HG03469 (cell line): ENCODE results near the gene DBN1.

ENCODE experiments used
- ATAC-seq: cut with Tn5 transposase; IDR thresholded peaks from one replicate; pipeline ENCODE4 v1.9.1; 2021; ENCODE audit warnings: mild to moderate bottlenecking, moderate library complexity, moderate number of reproducible peaks; ENCODE audit not compliant: unreplicated experiment

The DBN1 gene

DNA sequence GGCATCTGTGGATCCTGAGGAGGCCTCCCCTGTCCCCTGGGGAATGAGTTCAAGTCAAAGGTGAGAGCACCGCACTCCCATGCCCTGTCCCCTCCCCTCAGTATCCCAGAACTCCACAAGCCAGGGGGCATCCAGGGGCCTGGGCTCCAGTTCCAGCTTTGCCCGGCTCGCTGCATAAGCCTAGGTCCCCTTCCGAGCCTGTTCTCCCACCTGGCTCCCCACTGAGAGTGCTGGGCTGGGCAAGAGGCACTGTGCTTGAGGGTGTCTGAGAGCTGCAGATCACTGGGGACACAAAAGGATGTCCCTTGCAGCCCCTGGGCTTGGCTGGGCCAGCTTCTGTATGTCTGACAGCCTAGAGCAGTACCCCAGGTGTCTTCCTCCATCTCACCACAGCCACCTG is 31.6 kb upstream of the DBN1 start:
- ATAC-seq = no peak

DNA sequence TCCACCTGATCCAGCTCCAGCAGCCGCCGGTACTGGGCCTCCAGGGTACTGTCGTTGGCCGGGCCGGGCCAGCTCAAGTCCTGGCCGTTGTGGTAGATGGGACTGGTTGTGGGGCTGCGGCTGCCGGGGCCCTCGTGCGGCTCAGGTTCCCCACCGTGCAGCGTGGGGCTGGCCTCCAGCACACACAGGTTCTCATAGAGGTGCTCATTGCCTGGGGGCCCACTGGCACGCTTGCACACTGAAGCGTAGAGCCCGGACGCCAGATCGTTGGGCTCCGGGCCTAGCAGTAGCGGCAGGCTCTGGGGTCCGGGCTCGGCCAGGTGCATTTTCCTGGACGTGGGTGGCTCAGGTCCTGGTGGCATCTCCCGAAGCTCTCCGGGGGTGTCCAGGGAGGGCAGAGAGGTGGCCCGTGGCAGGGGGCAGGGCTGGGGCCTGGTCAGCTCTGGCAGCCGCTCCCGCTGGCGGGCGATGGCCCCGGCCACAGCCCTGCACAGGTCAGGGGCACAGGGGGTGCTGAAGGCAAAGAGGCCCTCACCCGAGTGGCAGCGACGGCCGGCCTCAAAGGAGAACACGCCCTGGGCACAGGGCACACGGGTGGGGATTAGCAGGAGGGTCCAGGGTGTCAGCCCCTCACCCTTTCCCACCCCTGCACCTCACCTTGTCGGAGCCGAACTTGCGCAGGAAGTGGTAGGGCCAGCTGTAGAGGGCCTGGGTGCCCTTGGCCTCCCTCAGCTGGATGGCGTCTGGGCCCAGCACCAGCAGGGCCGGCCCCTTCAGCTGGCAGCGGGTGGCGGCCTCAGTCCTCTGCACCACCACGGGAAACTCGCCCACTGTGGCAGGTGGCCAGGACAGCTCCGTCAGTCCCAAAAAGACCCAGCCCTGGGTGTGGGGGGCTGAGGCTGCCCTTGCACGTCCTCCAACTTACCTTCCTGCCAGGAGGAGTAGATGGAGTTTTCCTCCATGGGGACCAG is 30.9 kb upstream of the DBN1 start:
- ATAC-seq = no peak

DNA sequence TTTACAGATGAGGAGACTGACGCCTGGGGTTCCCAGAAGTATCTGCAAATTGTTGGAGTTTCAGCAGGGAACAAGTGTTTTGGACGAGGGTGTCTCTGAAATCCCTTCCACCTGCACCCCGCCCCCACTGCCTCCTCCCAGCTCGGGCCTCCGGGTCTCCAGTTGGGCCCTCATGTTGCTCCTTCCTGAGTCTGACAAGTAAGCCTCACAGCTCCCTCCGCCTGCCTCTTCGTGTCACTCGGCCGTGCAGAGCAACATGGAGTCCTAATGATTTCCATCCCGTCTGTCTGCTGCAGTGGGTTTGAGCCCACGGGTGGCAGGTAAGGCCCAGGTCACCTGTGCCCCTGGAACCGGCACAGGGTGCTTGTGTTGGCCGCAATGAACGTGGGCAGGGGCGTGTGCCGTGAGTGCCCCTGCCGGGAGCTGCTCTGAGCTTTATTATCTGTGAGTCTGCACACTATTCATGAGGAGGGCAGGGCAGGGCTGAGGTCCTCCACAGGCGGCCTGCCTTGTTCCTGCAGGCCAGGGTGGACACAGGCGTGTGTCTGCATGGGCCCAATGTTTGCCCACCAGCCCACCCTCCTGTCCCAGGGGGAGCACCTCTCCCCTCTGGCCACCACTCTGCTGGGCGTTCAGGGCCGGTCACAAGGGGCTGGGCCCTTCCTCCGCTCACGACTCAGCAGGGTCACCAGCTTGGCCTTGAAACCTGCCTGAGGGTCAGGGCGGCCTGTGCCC is 30.1 kb upstream of the DBN1 start:
- ATAC-seq = no peak

DNA sequence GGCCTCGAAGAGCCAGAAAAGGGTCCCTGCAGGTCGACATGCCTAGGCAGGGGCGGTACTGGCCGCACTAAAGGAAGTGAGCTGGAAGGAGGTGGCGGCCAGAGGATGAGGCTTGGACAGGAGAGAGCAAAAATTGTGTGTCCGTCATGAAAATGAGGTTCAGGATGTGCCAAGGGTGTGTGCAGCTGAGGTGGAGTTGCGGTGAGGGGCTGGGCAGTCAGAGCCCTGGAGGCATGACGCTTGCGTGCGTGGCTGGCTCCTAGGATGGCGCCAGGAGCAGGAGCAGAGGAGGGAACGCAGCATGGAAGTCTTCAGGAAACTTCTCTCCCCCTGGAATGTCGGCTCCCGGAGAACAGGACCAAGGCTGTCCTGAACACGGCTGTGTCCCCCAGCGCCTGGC is 29.5 kb upstream of the DBN1 start:
- no peak for ATAC-seq

DNA sequence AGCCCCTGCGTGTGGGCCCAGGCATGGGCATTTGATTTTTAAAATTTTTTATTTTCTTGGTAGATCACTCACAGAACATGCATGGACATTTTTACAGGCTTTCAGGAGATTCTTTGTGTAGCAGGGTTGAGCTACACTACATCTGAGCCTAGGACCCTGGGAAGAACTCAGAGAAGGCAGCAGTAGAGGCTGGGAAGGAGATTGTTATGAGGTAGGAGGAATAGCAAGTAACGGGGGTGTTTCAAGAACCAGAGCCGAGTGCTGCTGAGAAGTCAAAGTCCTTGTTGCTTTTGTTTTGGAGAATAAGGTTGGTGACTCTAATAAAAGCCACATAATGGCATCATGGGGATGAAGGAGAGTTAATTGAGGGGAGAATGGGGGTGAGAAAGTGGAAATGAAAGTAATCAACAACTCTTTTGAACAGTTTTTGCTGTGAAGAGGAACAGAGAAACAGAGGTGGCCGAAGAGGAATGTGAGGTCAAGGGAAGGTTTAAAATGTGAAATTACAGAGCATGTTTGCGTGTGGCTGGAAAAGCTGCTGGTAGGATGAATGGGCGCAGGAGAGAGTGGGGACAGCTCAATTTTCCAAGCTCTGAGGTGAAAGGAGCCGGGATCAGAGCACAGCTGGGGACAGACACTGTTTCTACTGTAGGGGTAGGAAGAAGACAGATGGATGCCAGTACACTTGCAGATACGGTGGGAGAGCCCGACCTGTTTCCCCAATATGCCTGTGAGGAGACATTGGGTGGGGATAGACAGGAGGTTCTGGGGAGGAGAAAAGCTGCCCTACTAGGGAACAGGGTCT is 28.6 kb upstream of the DBN1 start:
- ATAC-seq = no peak

DNA sequence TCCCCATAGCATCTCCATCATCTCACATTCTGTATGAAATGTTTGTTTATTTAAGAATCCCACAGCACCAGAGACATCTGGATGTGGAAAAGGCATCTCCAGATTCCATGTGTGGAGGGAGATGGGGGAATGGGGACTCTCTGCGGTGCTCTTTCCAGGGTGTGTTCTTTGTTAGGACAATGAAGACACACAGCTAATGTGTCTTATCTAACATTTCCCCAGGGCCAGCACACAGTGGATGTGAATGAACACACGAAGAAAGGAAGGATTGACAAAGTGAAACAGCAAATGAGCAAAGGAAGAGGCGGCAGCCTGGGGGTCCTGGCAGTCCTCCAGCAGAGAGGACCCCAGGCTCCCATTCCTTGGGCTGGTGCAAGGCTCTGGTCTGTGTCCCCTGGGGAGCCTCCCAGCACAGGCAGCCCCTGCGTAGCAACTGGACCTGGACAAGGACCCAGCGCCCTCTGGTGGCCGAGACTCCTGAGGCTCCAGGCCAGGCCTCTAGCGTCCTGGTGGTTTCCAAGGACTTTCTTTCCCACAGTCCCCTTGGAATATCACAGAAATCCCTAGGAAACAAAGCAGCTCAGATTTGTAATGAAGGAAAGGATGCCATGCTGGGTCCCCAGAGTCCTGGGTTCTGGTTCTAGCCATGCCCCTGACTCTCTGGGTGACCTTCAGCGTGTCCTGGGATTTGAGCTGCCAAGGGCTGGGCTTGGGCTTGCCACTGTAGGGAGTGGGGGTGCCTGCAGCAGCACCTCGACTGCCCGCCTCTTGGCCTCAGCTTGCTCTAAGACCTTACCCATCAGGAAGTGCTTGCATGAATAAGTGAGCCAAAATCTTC is 27.5 kb upstream of the DBN1 start:
- ATAC-seq = no peak

DNA sequence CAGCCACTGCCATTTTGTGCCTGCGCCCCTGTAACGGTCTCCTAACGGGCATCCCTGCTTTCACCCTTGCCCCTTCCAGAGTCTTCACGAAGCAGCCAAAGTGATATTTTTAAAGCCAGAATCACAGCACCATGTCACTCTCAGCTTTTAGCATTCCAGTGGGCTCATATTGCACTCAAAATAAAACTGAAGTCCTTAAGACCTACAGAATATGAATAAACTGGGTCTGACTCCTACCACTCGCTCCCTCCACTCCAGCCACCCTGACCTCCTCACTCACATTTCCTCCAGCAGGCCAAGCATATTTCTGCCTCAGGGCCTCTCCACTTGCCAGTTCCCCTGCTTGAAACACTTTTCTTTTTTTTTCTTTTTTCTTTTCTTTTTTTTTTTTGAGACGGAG is 26.4 kb upstream of the DBN1 start:
- ATAC-seq = no peak

DNA sequence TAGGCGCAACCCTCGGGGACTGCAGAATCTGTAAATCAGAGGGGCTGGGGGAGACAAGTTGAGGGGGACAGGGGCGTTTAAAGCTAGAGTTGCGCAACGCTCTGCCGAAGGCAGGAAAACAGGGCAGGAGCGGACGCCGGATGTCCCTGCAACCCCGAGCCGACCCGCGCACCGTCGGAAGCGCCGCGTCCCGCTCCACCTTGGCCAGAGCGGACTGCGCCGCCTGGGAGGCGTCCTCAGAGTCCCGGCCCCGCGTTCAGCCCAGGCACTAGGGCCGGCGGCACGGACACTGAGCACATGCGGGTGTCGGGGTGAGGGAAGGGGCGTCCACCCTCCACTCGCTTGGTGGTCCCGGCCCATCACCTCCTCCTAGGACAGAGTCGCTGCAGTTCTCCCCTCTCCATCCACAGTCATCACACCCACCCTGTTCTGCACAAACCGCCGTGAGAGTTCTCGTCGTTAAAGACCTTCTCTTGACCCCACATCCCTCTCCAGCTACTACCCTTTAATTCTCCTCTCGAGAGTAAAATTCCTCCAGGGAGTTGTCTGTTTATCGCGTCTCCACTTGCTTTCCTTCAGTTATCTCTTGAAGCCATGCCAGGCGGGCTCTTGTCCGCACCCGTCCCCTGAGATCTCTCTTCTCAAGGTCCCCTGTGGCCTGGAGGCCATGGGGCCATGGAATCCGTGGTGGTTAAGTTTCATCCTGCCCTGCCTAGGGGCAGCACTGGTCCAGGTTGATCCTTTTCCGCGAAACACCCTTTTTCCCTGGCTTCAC is 24.8 kb upstream of the DBN1 start:
- no peak for ATAC-seq

DNA sequence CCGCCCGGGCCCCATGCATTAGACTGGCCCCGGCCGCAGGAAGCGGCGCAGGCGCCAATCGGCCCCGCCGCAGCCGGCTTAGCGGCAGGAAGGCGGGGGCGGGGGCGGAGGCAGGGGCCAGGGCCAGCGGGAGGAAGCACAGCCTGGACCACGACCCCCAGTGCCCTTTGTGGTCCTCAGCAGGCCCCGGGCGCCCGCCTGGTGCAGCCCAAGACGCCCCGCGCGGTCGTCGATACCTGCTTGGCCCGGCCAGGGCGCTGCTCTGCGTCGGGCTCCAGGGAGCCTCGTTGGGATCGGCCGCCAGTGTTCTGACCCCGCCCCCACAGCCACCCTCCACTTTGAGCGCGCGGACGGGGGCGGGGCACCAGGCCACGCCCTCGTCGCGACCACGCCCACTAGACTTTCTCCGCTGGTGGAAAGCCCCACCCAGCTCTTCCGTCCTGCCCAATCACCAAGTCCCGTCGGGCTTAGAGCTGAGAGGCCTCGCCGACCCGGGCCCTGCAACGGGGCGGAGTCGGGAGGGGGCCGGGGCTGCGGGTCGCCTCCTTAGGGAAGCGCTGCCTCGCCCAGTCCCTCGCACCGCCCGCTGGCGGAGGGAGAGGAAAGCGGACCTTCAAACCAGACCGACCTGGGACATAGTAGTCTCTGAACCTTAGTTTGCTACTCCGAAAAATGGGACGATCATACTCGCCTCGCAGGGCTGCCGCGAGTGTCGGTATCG is 24.0 kb upstream of the DBN1 start, which contains the start of gene PDLIM7:
Gene PDLIM7 (minus strand): TSS at position 313 of the 721 bp plus-strand sequence. CDS start 1,092 bp downstream, outside the sequence.
- ATAC-seq = peak; percentile 69

DNA sequence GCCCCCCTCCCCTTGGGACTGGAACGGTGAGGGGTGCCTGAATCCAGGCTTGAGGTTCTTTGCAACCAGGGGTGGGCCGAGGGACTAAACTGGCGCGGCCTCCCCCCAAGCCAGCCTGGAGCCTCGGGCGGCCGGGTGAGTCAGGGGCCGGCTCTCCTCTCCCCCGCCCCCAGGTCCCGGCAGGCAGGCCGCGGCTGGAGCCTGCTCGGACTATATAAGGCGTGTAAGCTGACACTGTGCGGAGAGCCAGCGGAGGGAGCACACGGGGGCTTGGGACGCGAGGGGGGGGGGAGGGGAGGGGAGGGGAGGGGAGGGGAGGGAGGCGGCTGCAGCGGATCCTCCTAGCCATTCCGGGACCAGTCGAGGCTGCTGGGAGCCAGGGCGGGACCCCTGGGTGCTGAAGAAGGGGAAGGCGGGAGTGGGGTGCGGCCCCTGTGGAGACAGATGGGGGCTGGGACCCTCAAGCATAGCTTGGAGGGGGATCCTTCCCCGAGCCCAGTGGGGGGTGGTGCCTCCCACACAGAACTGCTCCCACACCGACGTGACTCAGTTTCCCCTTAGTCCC is 23.4 kb upstream of the DBN1 start:
- no peak for ATAC-seq

DNA sequence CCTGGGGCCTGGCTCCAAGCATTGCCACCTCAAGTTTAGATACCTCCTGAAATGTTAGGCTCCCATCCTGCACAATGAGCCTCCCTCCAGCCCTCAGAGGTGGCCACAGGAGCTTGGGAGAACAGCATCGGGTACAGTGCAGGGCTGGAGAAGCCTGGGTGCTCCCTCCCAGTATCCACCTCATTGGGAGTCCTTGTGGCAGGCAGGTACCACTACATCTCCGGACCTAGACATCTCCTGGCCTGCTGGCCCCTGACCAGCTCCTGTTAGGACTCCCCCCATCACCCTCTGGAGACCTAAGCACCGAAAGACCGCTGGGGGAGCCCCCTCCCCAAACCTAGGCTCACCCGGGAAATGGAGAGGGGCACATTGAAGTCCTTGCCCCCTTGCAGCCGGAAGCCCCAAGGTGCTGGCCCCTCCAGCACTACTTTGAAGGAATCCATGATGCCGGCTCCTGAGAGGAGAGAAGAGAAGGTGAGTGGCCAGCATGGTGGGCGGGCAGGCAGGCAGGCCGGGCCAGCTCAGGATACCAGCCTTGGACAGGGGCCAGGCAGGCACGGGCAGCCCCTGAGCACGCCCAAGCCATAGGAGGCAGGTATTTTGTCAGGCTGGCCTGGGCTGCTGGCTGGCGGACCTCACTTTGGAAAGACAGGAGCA is 22.8 kb upstream of the DBN1 start:
- ATAC-seq = no peak

DNA sequence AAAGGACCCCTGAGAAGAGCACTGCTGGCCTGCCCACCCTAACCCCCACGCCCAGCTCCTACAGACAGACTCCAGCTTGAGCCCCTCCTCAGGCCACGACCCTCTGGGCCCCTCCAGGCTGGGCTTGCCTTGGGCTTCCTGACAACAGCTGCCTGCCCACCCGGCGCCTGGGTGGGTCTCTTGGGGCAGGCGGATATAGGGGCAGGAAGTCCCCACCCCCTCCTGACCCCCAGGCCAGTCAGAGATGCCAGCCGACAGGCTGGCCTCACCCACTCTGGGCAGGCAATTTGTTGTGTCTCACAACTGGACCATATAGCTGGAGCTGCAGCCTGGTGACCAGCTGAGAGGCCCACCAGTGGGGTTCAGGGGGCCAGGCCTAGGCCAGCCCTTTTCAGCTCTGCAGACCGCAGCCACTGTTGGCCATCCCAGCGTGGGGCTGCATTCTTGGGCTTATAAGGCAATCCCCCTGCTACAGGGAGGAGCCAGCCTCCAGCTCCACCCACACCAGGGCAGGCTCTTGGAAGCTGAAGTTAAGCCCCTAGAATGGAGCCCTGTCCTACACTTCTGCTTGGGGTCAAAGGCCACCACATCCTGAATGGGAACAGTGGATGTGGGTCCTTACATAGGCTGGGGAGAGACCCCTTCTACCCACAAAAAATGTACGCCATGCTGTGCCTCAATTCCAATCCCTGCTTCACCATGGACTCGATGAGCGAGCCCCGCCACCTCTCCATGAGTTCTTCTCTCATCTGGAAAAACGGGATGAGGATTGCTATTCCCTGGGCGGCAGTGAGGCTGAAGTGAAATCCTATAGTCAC is 22.0 kb upstream of the DBN1 start:
- ATAC-seq = no peak

DNA sequence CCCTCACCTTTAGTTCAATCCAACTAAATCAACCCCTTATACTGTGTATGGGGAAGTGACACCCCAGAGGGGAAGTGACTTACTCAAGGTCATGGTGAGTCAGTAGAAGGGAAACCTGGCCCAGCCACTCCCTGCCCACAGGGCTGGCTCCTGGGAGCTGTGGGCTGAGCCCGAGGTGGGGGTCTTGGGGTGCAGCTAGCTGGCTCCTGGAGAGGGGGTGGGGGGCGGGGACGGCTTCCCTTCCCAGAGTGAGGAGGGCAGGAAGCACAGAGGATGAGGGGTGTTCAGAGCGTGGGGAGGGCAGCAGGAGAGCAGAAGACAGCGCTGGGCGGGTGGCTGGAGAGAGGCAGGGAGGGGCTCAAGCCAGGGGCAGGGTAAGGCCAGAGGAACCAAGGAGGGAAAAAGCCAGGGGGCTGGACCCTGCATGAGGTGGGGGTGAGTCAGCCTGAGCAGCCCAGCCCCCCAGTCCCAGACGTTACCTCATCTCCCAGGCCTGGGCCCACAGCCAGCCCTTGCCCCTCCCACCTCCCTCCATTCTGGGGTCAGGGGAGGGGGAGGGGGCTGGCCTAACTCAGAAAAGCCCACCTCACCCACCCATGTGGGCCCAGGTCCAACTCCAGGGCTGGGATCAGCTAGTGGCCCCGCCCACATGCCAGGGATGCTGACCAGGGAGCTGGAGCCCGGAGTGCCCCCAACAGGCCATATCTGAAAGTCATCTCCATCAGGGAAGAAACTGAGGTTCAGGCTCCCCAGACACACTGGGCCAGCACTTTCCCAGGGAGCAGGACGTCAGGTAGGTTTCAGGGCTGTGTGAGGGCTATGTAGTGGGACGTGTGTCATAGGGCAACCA is 21.1 kb upstream of the DBN1 start:
- no peak for ATAC-seq

DNA sequence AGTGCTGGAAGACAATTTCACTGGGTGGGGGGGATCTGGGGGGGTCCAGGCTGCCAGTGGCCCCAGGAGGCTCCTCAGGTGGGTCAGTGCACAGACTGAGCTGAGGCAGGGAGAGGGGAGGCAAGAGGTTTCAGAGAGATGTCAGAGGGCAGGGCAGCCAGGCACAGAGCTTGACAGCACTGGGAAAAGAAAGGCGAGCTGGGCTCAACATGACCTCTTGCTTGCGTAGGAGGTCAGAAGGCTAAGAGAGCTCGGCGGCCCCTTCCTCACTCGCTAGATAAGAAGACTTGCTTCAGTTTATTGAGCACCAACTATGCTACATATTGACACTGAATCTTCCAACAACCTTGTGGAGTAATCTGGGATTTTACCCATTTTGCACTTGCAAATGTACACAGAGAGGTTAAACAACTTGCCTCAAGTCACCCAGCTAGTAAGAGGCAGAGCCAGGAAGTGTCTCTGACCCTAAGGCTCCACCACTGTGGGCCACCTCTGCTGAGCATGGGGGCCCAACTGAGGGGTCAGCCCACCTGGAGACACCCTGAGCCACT is 20.4 kb upstream of the DBN1 start:
- ATAC-seq = no peak

DNA sequence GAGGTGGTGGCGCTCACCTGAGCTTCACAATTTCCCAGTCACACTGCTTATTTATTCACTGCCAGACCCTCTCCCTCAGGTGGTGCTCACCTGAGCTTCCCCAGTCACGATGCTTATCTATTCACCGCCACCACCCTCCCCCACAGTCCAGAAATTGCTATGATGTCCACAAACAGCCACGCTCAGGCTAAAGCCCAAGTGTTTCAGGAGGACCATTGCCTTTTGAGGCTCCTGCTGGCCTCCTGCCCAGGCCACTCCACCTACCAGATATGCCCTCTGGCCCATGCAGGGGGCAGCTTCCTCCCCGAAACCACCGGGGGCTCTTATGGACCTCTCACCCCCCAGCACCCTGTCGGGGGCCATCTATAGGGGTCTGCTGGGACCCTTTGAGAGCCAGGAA is 19.4 kb upstream of the DBN1 start:
- ATAC-seq = no peak
